ENCODE results near the gene MED9.

- TF ChIP-seq CTCF (IDR thresholded peaks at IDR 0.05): no peak
- TF ChIP-seq POLR2A (IDR thresholded peaks at IDR 0.05): no peak
- no peak for TF ChIP-seq EP300 (IDR thresholded peaks at IDR 0.05)
Measured at GRCh38 chr17:17469358-17469757, 7.4 kb upstream of the MED9 start.
